GM10847 (cell line): ENCODE data around the gene CAV3.

ENCODE experiments used
- POLR2A ChIP-seq: IDR thresholded peaks from 2 replicates; pipeline ENCODE4 v1.6.1; 2011; ENCODE audit not compliant: insufficient read length; ENCODE audit errors: extremely low read depth

CAV3 gene

DNA sequence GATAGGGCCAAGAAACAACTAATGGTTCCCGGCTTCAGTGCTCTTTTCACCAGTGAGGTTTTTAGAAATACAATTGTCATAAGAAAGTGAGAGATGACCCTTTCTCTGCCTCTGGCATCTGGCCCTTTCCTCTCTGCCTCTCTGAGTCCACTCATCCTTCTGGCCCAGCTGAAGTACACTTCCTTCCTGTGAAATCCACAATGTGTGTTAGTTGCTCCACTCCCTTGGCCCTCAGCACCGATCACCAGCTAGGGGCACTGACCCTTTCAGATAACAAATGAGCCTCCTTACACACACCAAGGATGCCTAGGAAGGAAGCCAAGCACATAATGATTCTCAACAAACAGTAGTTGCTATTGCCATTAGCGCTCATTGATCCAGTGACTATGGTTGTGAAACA, 2.9 kb upstream of the CAV3 start:
- TF ChIP-seq POLR2A = no peak

GRCh38 chr3:8732413-8732812, 1.2 kb upstream of the CAV3 start:
- TF ChIP-seq POLR2A = no peak

DNA sequence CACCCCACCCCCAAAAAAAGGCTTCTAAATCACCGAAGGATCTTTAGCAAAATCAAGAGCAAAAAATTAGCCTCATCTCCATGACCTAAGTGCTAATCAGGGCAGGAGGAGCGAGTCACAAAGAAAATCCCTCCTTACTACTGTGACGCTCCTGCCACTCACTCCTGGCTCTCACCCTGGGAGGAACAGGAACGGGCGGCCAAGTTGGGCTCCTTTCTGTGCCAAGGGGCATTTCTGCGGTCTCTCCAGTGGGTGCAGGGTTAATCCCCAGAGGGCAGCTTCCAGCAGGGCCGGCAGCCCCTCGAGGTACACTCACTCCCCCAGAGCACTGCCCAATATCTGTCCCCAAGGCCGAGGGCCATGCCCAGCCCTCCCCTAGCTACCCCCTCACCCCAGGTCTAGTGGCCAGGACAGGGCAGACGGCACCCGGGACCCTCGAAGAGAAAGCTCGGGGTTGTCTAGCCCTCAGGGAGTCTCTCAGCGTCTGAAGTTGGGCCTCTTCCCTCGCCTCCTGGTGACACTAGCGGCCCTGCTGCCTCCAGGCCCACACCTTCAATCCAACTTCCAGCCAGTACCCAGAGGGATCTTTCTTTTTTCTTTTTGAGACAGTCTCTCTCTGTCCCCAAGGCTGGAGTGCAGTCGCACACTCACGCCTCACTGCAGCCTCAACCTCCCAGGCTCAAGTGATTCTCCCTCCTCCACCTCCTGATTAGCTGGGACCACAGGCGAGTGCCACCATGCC, 706 bp downstream of the CAV3 start:
- TF ChIP-seq POLR2A = no peak

- no peak for TF ChIP-seq POLR2A
Measured at GRCh38 chr3:8734908-8735307, 1.3 kb downstream of the CAV3 start.

DNA sequence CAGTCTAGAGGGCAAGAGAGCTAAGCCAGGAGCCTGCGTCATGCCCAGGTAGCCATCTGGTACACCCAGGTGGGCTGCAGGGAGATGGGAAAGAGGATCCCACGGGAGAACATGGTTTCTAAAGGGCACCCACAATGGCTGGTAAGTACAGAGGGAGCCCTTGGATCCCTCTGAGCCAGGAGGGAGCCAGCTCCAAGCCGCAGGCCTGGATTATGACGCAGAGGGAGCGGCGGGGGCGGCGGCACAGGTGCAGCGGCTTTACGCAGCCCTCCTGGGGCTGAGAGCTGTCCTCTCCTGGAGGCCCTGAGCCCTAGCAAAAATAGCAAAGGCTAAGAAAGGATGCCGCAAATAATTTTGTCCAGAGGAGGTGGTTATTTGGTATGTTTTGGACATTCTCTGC, 2.8 kb downstream of the CAV3 start:
- TF ChIP-seq POLR2A = no peak

GRCh38 chr3:8737301-8737700, 3.7 kb downstream of the CAV3 start:
- no peak for TF ChIP-seq POLR2A

DNA sequence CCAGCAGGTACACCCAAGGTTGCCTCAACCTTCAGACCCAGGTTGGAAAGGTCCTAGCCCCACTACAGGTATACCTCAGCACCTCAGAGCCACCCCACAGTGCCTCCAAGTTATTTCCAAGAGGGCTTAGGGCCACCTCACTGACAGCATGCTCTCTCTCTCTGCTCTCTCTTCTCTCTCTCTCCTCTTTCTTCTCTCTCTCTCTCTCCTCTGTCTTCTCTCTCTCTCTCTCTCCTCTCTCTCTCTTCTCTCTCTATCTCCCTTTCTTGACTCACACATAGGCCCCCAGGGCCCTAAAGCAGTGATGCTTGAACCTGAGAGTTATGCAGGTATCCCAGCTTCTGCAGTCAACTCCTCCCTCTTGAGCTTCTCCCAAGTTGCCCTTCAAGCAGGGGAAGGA, 4.2 kb downstream of the CAV3 start:
- no peak for TF ChIP-seq POLR2A

GRCh38 chr3:8738639-8739038, 5.0 kb downstream of the CAV3 start:
- no peak for TF ChIP-seq POLR2A

DNA sequence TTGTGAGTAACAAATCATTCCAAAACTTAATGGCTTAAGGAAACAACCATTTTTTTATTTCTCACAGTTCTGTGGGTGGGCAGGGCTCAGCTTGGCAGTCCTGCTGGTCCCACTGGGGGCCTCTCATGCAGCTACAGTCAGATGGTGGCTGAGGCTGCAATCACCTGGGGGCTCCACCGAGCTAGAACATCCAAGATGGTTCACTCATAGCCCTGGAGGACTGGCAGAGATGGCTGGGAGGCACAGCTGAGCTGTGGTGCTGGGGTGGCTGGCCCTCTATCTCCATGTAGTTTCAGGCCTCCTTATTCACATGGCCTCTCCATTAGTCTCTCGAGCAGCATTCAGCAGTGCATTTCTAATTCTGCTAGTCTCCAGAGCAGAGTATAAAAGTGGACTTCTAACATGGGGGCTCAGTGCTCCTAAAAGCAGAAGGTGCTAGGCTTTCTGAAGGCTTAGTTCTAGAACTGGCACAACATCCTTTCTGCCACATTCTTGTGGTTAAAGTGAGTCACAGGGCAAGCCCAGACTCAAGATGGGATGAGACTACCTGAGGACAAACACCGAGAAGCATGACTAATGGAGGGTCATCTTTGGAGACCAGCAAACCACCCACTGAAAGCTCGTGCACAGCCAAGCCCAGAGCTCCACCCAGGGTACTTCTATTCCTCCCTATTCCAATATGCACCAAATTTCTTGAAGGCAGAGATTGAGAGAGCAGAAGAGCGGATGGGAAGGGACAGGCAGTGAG, 6.3 kb downstream of the CAV3 start:
- TF ChIP-seq POLR2A = no peak

- no peak for TF ChIP-seq POLR2A
Measured at GRCh38 chr3:8741581-8742261, 8.1 kb downstream of the CAV3 start.

DNA sequence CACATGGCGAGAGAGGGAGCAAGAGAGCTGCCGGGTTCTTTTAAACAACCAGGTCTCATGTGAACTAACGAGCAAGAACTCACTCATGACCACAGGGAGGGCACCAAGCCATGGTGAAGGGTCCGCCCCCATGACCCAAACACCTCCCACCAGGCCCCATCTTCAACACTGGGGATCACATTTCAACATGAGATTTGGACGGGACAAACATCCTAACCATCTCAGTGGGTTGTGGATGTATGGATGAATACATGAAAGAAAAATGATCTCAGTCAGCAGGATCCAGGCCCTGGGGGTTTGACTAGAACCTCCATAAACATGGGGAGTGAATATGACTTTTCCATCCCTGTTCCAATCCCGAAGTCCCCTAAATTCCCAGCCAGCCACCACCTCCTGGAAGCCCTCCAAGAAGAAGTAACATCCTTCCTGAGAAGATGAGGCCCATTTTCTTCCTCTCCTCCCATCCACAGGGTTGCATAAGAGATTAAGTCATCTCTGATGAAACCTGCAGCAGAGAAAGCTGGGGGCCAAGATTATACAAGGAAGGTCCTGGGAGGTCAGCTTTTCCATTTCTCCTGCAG, 9.5 kb downstream of the CAV3 start:
- TF ChIP-seq POLR2A = no peak

DNA sequence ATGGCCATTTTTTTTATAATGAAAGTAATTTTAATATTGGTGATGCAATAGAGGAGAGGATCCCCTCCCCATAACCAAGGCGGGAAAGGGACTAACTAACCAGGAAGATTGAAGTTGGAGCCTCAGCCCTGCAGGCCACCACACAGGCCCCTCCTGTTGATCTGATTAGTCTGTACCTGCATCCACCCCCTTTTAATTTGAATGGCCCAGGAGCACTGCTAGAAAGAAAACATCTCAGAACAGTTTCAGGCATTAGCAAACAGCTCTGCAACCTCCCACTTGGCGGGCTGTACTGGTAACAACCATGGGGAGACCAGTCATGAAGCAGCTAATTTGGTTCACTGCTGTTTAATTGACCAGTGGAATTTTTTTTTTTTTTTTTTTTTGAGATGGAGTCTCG, 10.3 kb downstream of the CAV3 start:
- TF ChIP-seq POLR2A = no peak

GRCh38 chr3:8745619-8746370, 12.2 kb downstream of the CAV3 start:
- TF ChIP-seq POLR2A = no peak

DNA sequence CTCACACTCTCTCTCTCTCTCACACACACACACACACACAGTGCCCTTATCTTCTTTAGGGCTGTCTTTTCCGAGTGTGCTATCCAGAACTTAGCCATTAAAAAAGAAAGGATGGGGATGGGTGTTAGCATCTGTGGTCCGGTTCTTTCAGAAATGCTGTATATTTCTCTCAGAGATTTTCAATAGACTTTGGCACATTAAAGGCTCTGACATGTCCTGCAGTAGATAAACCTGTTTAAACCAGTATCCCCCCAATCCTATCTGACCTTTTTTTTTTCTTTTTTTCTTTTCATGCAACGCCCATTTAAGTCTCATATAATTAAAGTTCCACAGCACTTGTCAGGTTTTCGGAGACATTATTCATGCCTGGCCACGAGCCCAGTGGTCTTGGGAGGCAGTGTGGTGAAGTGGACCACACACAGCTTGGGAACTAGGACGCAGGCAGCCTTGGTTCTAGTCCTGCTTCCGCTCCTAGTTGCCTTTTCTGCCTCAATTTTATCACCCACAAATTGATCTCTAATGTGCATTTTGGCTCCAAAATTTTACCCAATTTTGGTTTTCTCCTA, 13.3 kb downstream of the CAV3 start:
- TF ChIP-seq POLR2A = no peak

DNA sequence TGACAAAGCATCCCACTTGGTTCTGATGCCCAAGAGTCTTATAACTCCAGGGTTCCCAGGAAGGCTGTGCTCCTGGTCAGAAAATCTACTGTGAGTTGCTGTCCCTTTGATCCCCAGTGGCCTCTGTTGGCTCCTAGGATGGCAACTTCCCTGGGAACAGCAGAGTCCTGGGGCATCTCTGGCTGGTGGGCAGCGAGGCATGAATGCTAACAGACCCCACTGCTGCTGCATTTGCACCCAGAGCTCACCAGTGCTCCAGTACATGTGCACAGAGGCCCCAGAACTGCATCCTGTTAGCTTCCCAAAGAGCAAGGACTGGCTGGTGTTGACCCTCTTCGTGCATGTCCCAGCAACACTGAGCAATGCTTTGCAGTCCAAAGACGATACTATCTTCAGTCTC, 15.7 kb downstream of the CAV3 start:
- TF ChIP-seq POLR2A = no peak
